Bone marrow (tissue), 2 donors: ENCODE results near the gene ASB12.

Experiments used
- DNase-seq, 2 donors: peaks; one replicate each; lab custom pipeline; 2025; lab: John Stamatoyannopoulos, UW

Gene ASB12

DNA sequence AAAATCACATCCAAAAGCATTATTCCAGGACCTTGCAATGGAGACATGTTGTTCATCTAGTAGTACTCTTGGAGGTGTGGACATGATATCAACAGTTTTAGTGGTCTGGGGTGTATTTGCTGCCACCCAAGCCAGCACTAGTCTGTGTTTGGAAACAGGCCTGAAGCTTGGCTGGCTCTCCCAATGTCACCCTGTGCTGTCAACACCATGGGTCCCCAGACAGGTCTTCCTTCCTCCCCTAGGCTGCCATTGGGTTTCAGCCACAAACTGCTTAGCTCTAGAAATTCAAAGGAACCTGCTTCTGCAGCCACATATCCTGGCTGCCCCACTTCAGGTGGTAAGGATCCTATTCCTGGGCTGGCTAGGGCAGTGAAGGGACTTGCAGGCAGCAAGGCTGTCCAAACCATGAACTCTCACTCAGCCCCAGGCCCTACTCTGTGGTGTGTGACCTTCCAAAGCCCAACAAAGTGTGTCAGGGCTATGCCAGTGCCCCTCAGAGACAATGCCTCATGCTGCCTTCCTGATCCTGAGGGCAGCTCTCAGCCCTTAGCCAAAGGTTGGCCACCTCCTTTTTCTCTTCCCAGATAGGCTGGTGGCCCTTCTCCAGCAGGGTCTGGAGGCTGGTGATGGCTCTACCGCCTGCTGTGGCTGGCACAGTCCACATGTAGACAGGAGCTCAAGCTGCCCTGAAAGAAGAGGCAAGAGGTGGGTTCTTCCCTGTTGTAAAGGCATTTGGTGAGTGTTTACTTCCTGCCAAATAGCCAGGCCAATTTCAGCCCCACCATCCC lies 43.2 kb downstream of the ASB12 start:
- no peak for DNase-seq

DNA sequence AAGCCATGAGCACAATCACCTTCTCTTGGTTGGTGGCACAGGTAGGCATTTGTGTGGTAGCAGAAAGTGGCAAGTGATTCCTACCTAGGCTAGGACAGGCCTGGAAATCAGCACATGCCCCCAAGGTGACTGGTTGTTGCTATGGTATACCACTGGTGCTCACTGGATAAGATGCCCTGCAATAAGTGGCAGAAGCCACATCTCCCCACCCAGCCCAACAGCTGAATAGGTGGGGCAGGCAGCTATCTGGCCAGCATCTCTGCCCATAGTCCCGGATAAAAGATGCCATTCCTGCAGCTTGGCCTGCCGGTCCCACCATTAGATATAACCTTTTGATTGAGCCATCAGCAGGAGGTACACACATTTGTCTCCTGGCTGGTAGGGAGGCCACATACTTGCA lies 46.0 kb downstream of the ASB12 start:
- DNase-seq, result no peak

DNA sequence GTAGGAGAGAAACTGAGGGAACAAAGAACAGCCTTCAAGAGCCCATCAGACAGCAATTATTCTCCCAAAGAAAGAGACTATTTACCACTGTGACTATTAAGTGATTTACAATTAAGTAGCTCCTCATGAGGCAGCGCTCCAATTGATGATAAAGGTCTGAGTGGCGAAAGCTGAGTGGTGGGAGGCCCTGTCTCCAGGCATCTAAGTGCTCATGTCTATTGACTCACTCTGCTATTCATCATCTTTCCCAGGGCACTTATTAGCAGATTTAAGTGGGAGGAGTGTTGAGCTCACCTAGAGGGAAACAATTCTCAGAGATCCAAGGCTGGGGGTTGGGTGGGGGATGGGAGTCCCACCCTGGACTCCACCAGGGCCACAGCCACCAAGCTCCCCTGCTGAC lies 48.2 kb downstream of the ASB12 start:
- DNase-seq, result no peak

DNA sequence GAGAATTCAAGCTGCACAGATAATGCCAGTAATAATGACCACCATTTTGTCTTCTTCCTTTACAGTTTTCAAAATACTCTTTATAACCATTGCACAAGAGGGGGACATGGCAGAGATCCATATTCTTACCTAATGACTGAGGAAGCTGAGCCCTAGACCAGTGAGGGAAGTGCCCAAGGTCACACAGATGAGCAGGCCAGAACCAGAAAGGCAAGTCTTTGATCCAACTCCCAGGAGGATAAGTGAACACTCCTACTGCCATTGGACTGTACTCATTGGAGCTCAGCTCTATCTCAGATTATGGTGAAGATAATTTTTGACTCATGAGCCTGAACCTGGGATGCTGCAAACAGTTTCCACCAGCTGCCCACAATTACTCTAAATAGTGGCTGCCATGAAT lies 53.5 kb downstream of the ASB12 start:
- DNase-seq, result no peak
